GM08714 (cell line): ENCODE data around the gene NME3.

Experiments
- H3K4me3 ChIP-seq: fragments of 200-500 bp; sonication (Bioruptor generic); 2 replicates; pipeline ENCODE4 v1.5.1; 2014; ENCODE audit warnings: mild to moderate bottlenecking, low read length, inconsistent platforms
- ZNF274 ChIP-seq: IDR thresholded peaks from 2 replicates; pipeline ENCODE4 v1.6.1; 2012; ENCODE audit warnings: mild to moderate bottlenecking, low read depth, low read length

Gene NME3

DNA sequence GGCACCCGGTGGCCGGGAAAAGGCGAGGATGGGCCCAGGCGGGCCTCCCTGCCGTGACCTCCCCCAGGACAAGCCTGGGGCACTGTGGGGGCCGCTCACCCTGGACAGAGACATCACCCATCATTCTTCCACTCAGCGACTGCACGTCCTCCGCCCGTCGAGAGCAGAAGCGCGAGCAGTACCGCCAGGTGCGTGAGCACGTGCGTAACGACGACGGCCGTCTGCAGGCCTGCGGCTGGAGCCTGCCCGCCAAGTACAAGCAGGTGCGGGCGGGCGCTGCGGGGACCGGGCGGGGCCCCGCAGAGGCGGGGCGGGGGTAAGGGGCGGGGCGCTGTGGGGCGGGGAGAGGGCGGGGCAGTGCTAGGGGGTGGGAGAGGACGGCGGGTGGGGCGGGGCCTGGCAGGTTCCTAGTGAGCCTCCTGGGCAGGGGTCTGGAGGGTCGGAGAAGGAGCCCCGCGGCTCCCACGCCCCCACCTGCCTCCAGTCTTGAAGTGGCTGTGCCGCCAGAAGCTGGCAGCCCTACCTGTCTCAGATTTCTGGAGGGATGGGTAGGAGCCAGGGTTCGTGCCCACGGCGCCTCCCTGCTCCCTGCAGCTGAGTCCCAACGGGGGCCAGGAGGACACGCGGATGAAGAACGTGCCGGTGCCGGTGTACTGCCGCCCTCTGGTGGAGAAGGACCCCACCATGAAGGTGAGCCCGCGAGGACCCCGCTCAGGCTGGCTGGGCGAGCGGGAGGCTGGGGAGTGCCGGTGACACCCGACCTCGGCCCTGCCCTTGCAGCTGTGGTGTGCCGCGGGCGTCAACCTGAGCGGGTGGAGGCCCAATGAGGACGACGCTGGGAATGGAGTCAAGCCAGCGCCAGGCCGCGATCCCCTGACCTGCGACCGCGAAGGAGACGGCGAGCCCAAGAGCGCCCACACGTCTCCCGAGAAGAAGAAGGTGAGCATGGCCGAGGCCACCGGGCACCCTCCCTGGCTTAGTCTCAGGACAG is 7.5 kb downstream of the NME3 start:
- no peak overlapping the region for H3K4me3 ChIP-seq
- TF ChIP-seq ZNF274, result no peak

GRCh38 chr16:1762879-1763520 is 8.3 kb downstream of the NME3 start:
- H3K4me3 ChIP-seq, result no peak overlapping the region
- no peak for TF ChIP-seq ZNF274

DNA sequence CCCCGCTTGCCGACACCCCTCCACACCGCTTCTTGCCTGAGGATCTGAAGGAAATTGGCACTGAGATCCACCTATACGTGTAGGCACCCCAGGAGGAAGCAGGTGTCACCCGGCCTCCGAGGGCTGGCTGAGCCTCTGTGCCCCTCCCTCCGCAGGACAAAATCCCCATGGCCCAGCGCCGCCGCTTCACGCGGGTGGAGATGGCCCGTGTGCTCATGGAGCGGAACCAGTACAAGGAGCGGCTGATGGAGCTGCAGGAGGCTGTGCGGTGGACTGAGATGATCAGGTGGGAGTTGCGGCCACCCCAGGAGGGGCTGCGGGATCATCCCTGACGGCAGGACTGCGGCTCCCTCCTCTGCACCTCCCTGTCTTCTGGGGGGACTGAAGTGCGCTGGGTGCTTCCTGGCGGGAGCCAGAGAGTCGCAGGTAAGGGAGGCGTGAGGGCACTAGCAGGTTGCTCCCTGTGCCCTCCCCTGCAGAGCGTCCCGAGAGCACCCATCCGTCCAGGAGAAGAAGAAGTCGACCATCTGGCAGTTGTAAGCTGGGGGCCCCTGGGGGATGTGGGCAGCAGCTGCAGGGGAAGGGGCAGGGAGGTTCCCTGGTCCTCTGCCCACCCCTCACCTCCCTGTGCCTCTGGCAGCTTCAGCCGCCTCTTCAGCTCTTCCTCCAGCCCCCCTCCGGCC is 9.0 kb downstream of the NME3 start:
- no peak for TF ChIP-seq ZNF274
- no peak overlapping the region for H3K4me3 ChIP-seq

DNA sequence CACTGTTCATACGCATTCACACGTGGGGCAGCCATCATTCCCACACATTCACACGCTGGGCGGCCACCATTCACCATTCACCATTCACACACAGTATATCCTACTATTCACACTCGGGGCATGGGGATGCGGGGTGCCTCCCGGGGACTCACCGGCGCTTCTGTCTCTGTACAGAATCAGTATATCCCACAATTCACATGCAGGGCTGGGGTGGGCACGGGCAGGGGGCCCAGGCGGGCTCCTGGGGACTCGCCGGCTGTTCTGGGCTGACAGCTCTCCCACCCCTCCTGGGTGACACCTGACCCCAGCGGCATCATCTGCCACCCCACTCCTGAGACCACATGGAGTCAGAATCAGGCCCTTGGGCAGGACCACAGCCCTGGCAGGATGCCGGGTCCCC is 9.6 kb downstream of the NME3 start:
- no peak for TF ChIP-seq ZNF274
- H3K4me3 ChIP-seq, result no peak overlapping the region

DNA sequence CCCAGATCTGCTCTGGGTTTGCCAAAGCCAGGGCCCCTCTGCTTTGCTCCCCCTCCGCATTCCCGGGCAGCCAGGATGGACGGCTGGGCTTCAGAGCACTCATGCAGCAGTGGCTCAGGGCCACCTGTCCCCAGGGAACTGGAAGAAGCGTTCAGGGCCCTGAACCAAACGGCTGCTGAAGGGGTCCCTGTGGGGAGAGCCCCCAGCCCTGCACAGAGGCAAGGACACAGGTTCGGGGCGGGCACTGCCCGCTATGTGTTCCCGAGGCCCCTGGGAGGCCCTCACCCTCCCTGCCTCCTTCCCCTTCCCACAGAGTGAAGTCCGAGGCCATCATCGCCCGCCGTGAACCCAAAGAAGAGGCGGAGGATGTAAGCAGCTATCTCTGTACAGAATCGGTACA is 10.4 kb downstream of the NME3 start:
- no peak for TF ChIP-seq ZNF274

DNA sequence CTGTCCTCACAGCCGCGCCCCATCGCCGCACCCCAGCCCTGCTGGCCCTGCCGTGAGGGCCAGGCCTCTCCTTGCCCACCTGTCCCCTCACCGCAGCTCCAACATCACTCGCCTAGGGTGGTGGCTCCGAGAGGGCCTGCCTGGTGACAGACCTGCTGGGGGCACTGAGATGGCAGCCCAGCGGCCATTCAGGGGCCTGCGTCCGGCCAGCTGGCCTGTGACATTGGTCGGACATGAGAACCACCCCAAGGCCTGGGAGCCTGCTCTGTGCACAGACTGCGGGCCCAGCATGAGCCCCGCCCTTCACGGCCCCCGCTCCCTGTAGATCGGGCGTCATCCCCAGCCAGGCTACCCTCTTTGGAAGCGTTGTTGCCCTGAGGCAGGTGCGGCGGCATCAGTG is 11.8 kb downstream of the NME3 start:
- no peak for TF ChIP-seq ZNF274
- H3K4me3 ChIP-seq, result no peak overlapping the region

More for the DNA sequence above, 10.4 kb downstream of the NME3 start:
- no peak overlapping the region for H3K4me3 ChIP-seq

DNA sequence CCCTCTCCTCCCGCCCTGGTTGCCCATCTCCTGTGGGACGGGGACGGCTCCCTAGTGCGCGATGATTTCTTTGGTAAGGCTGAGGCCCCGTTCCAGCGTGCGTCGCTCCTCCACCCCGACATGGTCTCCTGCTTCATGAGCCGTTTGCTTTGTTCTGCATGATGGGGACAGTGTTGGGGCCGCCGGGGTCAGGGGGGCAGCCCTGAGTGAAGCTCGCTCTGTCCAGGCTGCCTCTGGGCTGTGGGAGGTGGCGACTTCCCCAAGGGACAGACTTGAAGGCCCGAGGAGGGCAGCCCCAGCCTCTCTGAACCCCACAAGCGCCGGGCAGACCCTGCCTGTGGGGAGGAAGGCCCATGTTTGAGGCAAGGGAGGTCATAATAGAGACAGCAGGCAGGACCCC is 12.4 kb downstream of the NME3 start:
- no peak for TF ChIP-seq ZNF274
- no peak overlapping the region for H3K4me3 ChIP-seq

DNA sequence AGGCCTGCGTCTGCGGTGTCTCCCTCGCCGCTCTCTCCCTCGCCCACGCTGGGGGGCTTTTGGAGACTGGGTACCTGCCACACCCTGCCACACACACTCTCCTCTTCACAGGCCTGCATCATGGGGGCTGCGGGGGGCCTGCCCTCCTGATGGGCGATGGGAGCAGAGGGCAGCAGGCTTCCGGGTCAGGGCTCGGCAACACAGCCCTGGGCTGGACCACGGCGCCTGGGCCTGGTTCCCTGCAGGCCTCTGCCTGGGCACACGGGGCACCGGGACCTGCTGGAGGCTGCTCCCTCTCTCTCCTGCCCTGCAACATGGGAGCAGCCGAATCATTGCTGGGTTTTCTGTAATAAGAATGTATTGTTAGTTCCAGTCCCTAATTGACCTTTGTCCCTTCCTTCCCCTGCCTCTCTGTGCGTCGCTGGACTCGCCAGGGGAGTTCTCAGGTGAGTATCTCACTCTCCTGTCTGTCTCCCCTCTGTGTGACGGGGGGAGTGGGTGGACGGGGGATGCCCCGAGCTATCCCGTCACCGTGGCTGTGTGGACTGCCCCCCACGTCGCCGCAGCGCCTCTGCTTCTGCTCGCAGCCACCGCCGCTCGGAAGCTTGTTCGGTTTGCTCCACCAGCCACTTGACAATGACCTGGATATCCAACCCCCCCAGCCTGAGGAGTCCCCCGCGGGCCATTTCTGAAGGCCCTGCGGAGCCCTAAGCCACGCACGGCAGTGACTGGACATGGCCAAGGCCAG is 13.5 kb downstream of the NME3 start:
- H3K4me3 ChIP-seq, result no peak overlapping the region
- no peak for TF ChIP-seq ZNF274

DNA sequence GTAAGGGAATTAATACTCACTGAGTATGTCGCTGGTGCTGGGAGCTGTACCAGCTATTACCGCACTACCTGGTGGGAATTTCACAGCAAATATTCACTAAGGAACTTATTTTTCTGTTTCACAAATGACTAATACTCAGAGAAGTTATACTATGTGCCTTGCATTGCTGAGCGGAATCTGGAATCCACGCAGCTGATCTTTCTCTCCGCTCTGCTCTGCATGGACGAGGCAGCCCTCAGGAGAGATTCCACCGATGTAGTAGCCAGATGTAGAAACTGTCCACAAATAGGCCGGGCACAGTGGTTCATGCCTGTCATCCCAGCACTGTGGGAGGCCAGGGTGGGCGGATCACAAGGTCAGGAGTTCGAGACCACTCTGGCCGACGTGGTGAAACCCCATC is 17.1 kb downstream of the NME3 start:
- TF ChIP-seq ZNF274, result no peak

GRCh38 chr16:1752853-1753252 is 18.5 kb downstream of the NME3 start:
- no peak for TF ChIP-seq ZNF274
- no peak overlapping the region for H3K4me3 ChIP-seq

More for the DNA sequence above, 17.1 kb downstream of the NME3 start:
- no peak overlapping the region for H3K4me3 ChIP-seq

DNA sequence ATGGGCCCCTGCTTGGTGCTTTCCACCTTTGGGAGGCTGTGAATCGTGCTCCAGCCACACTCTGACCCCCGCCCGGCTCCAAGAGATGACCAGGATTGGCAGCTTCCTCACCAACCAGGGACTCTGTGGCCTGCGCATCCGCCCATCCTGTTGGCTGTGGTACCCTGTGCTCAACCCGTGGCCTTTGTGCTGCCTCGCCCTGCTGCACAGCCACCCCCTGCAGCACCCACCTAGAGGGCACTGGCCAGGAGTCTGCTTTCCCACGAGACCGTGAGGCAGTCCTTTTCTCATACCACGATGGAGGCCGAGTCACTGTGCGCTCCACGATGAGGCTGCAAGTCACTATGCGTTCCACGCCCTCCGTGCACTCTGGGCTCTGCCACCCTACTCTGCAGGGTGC is 19.4 kb downstream of the NME3 start:
- no peak for TF ChIP-seq ZNF274

GRCh38 chr16:1749152-1750117 is 21.9 kb downstream of the NME3 start:
- TF ChIP-seq ZNF274, result no peak
- H3K4me3 ChIP-seq, result no peak overlapping the region

More for the DNA sequence above, 19.4 kb downstream of the NME3 start:
- H3K4me3 ChIP-seq, result no peak overlapping the region

GRCh38 chr16:1747934-1748333 is 23.4 kb downstream of the NME3 start:
- no peak for TF ChIP-seq ZNF274

DNA sequence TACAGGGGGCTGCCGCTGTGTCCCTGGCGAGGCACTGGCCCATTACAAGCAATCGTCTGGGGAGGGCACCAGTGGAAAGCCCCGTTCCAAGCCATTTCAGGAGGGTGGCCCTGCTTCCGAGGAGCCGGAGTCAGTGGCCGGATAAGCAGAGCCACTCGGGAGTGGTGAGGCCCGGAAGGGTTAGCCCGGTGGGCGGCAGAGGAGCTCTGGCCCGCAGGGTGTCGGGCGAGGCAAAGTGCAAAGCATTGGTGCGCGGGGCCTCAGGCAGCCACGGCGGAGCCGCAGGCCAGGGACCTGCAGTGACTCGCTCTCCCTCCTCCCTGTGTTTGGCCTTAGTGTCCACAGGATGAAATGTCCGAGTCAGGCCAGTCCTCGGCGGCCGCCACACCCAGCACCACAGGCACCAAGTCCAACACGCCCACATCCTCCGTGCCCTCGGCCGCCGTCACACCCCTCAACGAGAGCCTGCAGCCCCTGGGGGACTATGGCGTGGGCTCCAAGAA is 24.6 kb downstream of the NME3 start:
- no peak for TF ChIP-seq ZNF274
- H3K4me3 ChIP-seq, result no peak overlapping the region

More at GRCh38 chr16:1747934-1748333, 23.4 kb downstream of the NME3 start:
- H3K4me3 ChIP-seq, result no peak overlapping the region
